NCI-H226 (cell line): ENCODE data around the gene WWC1.
A peak's percentile ranks its signal among the peaks of the same experiment; 100 is the strongest.
"Not testable (repeated sequence)": the region's sequence is repeated elsewhere in the genome, so short reads cannot be mapped to it uniquely, and the experiment has no call there.

Experiments used
- DNase-seq: peaks from one replicate; pipeline ENCODE4 v3.0.0-alpha.2; 2015

The WWC1 gene

GRCh38 chr5:168286863-168287262 is 4.6 kb upstream of the WWC1 start:
- not testable (repeated sequence) for DNase-seq

GRCh38 chr5:168287362-168287761 is 4.1 kb upstream of the WWC1 start:
- no peak for DNase-seq

- DNase-seq = peak; percentile 97
These were observed 2.8 kb upstream of the WWC1 start for GRCh38 chr5:168288349-168289245.

- DNase-seq = no peak
These were observed 523 bp upstream of the WWC1 start for GRCh38 chr5:168290902-168291341.

- DNase-seq = peak; percentile 46
These were observed 730 bp downstream of the WWC1 start for GRCh38 chr5:168291964-168292785.

GRCh38 chr5:168292786-168293696 is 1.6 kb downstream of the WWC1 start:
- peak; percentile 60 for DNase-seq

- peak; percentile 82 for DNase-seq
These were observed 4.2 kb downstream of the WWC1 start for GRCh38 chr5:168295574-168296201.

GRCh38 chr5:168296682-168297081 is 5.2 kb downstream of the WWC1 start:
- DNase-seq = no peak

GRCh38 chr5:168298949-168299348 is 7.5 kb downstream of the WWC1 start:
- DNase-seq = no peak

GRCh38 chr5:168299372-168299771 is 7.9 kb downstream of the WWC1 start:
- DNase-seq = no peak

GRCh38 chr5:168300326-168301182 is 9.1 kb downstream of the WWC1 start:
- DNase-seq = no peak

- peak; percentile 95 for DNase-seq
These were observed 10.3 kb downstream of the WWC1 start for GRCh38 chr5:168301593-168302390.

GRCh38 chr5:168302785-168303184 is 11.3 kb downstream of the WWC1 start:
- peak; percentile 78 for DNase-seq

GRCh38 chr5:168303393-168304025 is 12.1 kb downstream of the WWC1 start:
- no peak for DNase-seq

GRCh38 chr5:168304349-168304748 is 12.9 kb downstream of the WWC1 start:
- DNase-seq = no peak

GRCh38 chr5:168305281-168305680 is 13.8 kb downstream of the WWC1 start:
- no peak for DNase-seq

GRCh38 chr5:168307022-168307421 is 15.6 kb downstream of the WWC1 start:
- DNase-seq = no peak

- no peak for DNase-seq
These were observed 16.6 kb downstream of the WWC1 start for GRCh38 chr5:168307925-168308584.

GRCh38 chr5:168308976-168309598 is 17.6 kb downstream of the WWC1 start:
- no peak for DNase-seq
